ENCODE results near the gene TLK2.
A peak's percentile ranks its signal among the peaks of the same experiment; 100 is the strongest.
"Not testable (repeated sequence)": the region's sequence is repeated elsewhere in the genome, so short reads cannot be mapped to it uniquely, and the experiment has no call there.

The TLK2 gene

GRCh38 chr17:62493049-62493655 lies 14.5 kb downstream of the TLK2 start:
- not testable (repeated sequence) for DNase-seq

DNA sequence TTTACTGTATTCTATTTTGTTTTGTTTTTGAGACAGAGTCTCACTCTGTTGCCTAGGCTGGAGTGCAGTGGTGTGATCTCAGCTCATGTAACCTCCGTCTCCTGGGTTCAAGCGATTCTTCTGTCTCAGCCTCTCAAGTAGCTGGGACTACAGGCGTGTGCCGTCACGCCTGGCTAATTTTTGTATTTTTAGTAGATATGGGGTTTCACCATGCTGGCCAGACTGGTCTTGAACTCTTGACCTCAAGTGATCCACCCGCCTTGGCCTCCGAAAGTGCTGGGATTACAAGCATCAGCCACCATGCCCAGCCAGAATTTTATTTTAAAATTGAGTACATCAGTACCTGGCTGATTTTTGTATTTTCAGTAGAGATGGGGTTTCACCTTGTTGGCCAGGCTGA lies 15.4 kb downstream of the TLK2 start:
- DNase-seq = peak; percentile 13

- peak; percentile 4 for DNase-seq
Measured at GRCh38 chr17:62496344-62496743, 17.7 kb downstream of the TLK2 start.

- DNase-seq = peak; percentile 5
Measured at GRCh38 chr17:62498796-62499195, 20.2 kb downstream of the TLK2 start.

GRCh38 chr17:62500463-62500862 lies 21.8 kb downstream of the TLK2 start:
- DNase-seq = not testable (repeated sequence)

GRCh38 chr17:62504857-62505256 lies 26.2 kb downstream of the TLK2 start:
- DNase-seq = not testable (repeated sequence)

GRCh38 chr17:62507191-62507836 lies 28.7 kb downstream of the TLK2 start:
- not testable (repeated sequence) for DNase-seq

DNA sequence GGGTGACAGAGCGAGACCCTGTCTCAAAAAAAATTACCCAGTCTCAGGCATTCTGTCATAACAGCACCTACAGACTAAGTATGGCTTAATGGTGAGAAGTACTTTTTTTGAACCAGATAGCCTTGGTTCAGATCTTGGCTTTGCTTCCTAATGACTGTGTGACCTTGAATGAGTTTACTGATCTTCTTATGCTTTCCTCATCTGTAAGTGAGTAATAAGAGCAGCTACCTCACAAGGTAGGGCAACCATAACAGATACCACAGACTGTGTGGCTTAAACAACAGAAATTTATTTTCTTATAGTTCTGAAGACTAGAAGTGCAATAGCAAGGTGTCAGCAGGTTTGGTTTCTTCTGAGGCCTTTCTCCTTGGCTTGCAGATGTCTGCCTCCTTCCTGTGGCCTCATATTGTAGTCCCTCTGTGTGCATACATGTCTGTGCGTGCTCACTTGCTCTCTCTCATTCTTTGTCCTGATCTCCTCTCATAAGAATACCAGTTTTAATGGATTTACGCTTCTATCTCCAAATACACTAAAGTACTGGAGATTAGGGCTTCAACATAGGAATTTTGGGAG lies 31.7 kb downstream of the TLK2 start:
- DNase-seq = not testable (repeated sequence)

DNA sequence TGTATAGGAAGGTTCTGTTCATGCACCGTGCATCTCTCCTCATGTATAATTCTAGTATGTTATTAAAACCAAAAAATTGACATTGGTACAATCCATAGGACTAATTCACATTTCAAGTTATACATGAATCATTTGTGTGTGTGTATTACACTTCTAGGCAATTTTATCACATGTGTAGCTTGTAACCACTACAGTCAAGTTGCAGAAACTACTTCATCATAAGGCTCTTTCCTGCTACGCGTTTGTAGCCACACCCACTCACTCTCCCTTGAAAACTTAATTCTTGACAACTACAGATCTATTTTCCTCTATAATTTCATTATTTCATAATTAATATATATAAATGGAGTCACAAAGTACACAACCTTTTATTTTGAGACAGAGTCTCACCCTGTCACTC lies 32.4 kb downstream of the TLK2 start:
- not testable (repeated sequence) for DNase-seq

GRCh38 chr17:62516376-62516775 lies 37.8 kb downstream of the TLK2 start:
- not testable (repeated sequence) for DNase-seq

DNA sequence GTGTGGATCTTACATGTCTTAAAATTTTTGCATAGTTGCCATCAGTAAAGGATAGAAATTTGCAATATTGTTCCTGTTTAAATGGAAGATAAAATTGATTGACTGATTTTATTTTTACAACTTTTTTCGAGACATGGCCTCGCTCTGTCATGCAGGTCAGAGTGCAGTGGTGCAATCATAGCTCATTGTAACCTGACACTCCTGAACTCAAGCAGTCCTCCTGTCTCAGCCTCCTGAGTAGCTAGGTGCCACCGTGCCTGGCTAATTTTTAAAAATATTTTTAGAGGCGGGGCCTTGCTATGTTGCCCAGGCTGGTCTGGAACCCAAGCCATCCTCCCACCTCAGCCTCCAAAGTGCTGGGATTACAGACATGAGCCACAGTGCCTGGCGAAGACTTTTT lies 42.7 kb downstream of the TLK2 start:
- DNase-seq = not testable (repeated sequence)

- not testable (repeated sequence) for DNase-seq
Measured at GRCh38 chr17:62524077-62524476, 45.5 kb downstream of the TLK2 start.

- not testable (repeated sequence) for DNase-seq
Measured at GRCh38 chr17:62525317-62525716, 46.7 kb downstream of the TLK2 start.

DNA sequence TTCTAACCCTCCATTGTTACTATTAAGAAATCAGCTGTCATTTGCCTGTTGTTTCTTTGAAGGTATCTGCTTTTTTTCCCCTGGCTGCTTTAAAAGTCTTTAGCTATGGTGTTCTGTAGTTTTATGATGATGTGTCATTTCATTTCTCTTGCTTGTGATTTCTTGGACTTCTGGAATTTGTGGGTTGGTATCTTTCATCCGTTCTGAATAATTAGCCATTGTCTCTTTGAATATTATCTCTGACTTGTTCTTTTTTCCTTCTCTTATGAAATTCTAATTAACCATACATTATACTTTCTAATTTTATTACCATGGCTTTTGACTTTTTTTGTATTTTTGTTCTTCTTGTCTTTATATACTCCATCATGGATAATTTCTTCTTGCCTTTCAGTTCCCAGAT lies 52.3 kb downstream of the TLK2 start:
- DNase-seq = not testable (repeated sequence)

DNA sequence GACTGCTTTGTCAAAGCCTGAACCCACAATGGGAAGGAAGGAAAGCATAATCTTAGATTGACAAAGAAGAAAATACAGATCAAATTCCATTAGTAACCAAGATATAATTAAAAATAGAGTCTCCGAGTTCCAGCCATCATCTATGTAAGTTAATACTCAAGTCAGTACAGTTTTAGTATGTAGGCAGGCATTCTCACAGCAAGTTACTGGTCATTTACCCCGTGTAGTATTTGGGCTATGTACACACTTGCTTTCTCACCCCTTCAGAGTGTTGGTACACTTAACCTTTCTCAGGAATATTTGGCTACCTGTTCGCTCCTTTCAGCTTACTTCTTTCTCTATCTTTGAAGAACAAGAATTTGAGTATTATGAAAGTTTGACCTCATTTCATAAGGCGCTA lies 57.9 kb downstream of the TLK2 start:
- DNase-seq = not testable (repeated sequence)

DNA sequence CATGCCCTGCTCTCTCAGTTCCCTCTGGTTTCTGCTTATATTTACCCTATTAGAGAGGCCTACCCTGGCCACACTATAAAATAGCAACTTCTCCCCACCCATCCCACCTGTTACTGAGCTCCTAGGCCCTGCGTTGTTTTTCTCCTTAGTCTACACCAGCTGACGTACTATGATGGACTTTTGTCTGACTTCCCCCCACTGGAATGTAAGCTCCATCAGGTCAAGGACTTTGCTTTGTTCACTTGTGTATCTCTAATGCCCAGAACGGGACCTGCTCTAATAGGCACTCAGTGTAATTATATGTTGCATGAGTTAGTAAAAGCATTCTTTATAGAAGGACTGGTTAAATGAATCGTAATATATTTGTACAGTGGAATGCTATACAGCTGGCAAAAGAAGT lies 62.4 kb downstream of the TLK2 start:
- not testable (repeated sequence) for DNase-seq

- DNase-seq = not testable (repeated sequence)
Measured at GRCh38 chr17:62543278-62543775, 64.7 kb downstream of the TLK2 start.

- not testable (repeated sequence) for DNase-seq
Measured at GRCh38 chr17:62546066-62546465, 67.4 kb downstream of the TLK2 start.

DNA sequence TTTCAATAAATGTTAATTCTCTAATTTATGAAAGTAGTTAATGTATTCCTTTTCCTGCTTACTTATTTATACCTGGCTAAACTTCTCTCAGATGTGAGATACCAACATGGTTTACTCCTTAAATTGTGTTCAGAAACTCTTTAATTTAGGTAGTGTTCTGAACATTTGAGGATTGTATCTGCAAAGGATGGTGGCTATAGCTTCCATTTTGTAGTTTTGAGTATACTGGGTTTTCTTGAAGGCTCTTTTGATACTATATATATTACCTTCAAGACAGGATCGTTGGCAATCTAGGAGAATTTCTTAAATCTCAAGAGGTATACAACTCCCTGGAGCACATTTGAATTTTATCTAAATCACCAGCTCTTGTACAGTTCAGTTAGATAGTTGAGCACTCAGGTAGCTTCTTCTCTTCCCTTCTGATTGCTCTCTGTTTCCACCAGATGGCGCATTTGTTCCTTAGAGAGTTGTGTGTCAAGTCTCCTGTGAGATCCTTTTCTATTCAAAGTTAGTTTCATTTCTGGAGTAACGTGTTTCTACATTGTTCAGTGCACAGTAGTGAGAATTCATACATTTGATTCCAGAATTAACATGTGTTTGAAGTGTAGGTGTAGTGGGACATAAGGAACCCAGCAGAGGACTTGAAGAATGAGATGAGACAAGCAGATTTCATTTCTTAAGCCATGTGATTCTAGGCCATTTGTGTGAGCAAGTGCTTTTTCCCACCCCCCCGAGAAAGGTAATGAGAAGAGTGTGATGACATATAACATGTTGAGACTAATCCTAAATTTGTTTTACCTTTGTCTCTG lies 74.4 kb downstream of the TLK2 start:
- not testable (repeated sequence) for DNase-seq

DNA sequence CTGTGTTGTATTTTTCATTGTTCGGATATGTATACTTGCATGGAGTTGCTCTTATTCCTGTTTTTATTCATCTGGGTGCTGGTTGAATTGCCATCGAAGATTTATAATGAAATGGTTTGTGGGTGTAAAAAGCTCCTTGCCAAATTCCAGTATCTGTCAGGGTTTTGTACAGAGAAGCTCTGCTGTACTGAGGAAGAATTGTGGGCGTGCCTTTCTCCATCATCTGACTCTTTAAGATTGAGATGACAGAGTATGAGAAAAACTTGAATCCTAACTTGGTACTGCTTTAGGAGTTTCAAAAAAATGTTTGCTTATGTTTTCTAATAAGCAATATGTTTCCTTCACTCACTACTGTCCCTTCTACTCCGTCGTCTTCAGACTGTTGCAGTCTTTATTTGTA lies 78.9 kb downstream of the TLK2 start:
- DNase-seq = not testable (repeated sequence)

DNA sequence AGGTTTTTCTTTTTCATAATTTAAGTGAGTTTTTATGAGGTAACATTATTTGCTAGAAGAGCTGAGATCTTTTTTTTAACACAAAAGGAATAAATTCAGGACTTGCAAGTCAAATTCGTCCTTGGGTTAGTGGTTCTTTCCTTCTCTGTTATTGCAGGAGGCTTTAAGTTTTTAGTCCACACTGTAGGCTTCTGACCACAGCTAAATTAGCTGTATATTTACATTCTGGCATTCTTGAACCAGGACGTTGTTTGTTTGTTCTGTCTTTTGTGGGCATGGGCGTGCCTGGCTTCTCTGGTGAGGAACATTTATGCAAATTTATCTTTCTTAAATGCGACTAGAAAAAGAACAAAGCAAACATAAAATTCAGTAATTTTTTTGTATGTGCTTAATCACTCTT lies 80.3 kb downstream of the TLK2 start:
- DNase-seq = not testable (repeated sequence)

DNA sequence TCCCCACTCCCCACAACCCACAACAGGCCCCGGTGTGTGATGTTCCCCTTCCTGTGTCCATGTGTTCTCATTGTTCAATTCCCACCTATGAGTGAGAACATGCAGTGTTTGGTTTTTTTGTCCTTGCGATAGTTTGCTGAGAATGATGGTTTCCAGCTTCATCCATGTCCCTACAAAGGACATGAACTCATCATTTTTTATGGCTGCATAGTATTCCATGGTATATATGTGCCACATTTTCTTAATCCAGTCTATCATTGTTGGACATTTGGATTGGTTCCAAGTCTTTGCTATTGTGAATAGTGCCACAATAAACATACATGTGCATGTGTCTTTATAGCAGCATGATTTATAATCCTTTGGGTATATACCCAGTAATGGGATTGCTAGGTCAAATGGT lies 82.3 kb downstream of the TLK2 start:
- not testable (repeated sequence) for DNase-seq

- DNase-seq = no peak
Measured at GRCh38 chr17:62562656-62563055, 84.0 kb downstream of the TLK2 start.

All from activated CD8-positive, alpha-beta memory T cell treated with anti-CD3 and anti-CD28 coated beads for 24 hours (primary cell).